PC-3 (cell line): Measurements from ENCODE around the gene GRPEL2. TPM values are rescaled to one million over a fixed set of nuclear protein-coding genes. Genes with fewer than 3 reads are reported as not detected.
A peak's percentile ranks its signal among the peaks of the same experiment; 100 is the strongest.

Source experiments
- ATAC-seq: fragments of 200-7000 bp; cut with Tn5 transposase; 2 replicates; pipeline ENCODE4 v1.9.1; 2020; ENCODE audit warnings: mild to moderate bottlenecking, moderate library complexity
- BruUV-seq: library from RNA; stranded (reverse); fragments of 400-500 nt; replicated peaks from 2 replicates; lab custom pipeline; 2021; lab: Mats Ljungman, UMichigan
- CTCF ChIA-PET: fragments of 300-600 bp; sonication (Branson Sonifier 250); formaldehyde crosslinking; loops from one replicate; lab custom pipeline; 2022; ENCODE audit warnings: antibody characterized with exemption; lab: Charles Lee
- POLR2A ChIA-PET: fragments of 300-600 bp; sonication (Branson Sonifier 250); formaldehyde crosslinking; loops from one replicate; lab custom pipeline; 2022; ENCODE audit warnings: antibody characterized with exemption; ENCODE audit not compliant: unreplicated experiment; lab: Charles Lee
- DNase-seq: peaks from one replicate; pipeline ENCODE4 v3.0.0-alpha.2; 2015
- H2AFZ ChIP-seq: fragments of 300-600 bp; sonication (generic); 2 replicates; pipeline ENCODE4 v1.6.0; 2016; ENCODE audit warnings: antibody characterized with exemption, low read length
- H3F3A ChIP-seq: fragments of 300-600 bp; sonication (generic); one replicate; pipeline ENCODE4 v1.6.0; 2017; ENCODE audit warnings: antibody characterized with exemption, low read length, control low read depth, mild to moderate bottlenecking; ENCODE audit not compliant: unreplicated experiment
- H3K27ac ChIP-seq: fragments of 300-600 bp; sonication (generic); 2 replicates; pipeline ENCODE4 v1.5.1; 2016; ENCODE audit warnings: mild to moderate bottlenecking, low read length
- H3K27me3 ChIP-seq: fragments of 300-600 bp; sonication (generic); 2 replicates; pipeline ENCODE4 v1.6.1; 2016; ENCODE audit warnings: low read length, mixed read lengths
- H3K36me3 ChIP-seq: fragments of 300-600 bp; sonication (generic); 2 replicates; pipeline ENCODE4 v1.6.1; 2016; ENCODE audit warnings: low read depth, mixed run types, low read length, mixed read lengths
- H3K4me1 ChIP-seq: fragments of 300-600 bp; sonication (generic); 2 replicates; pipeline ENCODE4 v1.5.1; 2016; ENCODE audit warnings: low read length; ENCODE audit not compliant: insufficient read depth
- H3K4me2 ChIP-seq: fragments of 300-600 bp; sonication (generic); 2 replicates; pipeline ENCODE4 v1.6.0; 2016; ENCODE audit warnings: low read length
- H3K4me3 ChIP-seq: fragments of 300-600 bp; sonication (generic); 2 replicates; pipeline ENCODE4 v1.5.1; 2016; ENCODE audit warnings: mild to moderate bottlenecking, low read length, mixed read lengths
- H3K79me2 ChIP-seq: fragments of 300-600 bp; sonication (generic); 2 replicates; pipeline ENCODE4 v1.6.1; 2017; ENCODE audit warnings: low read length, mixed read lengths
- H3K9ac ChIP-seq: fragments of 300-600 bp; sonication (generic); 2 replicates; pipeline ENCODE4 v1.6.0; 2016; ENCODE audit warnings: mild to moderate bottlenecking, low read length
- H3K9me2 ChIP-seq: fragments of 300-600 bp; sonication (generic); replicated peaks from 2 replicates; pipeline ENCODE4 v1.6.1; 2016; ENCODE audit warnings: mixed run types, low read length, mixed read lengths
- H3K9me3 ChIP-seq: fragments of 300-600 bp; sonication (generic); 2 replicates; pipeline ENCODE4 v1.6.1; 2016; ENCODE audit warnings: low read length, mixed read lengths
- H4K20me1 ChIP-seq: fragments of 300-600 bp; sonication (generic); 2 replicates; pipeline ENCODE4 v1.6.1; 2016; ENCODE audit warnings: low read length, mixed read lengths
- CTCF ChIP-seq: fragments of 300-600 bp; sonication (generic); conservative IDR thresholded peaks from 2 replicates; pipeline ENCODE4 v1.5.1; 2017; ENCODE audit warnings: antibody characterized with exemption, low read depth, mild to moderate bottlenecking, low read length
- EZH2 ChIP-seq: fragments of 300-600 bp; sonication (generic); IDR thresholded peaks from one replicate; pipeline ENCODE4 v1.6.1; 2017; ENCODE audit warnings: antibody characterized with exemption, mild to moderate bottlenecking, low read length; ENCODE audit not compliant: unreplicated experiment
- EZH2phosphoT487 ChIP-seq: fragments of 300-600 bp; sonication (generic); IDR thresholded peaks from 2 replicates; pipeline ENCODE4 v1.6.1; 2018; ENCODE audit warnings: mild to moderate bottlenecking, antibody characterized with exemption, low read length, borderline replicate concordance
- intact Hi-C: fragments of 100-400 bp; cut with micrococcal nuclease; formaldehyde crosslinking; loops from 2 replicates; pipeline ENCODE4 v1.9.0; 2023
- total RNA-seq: library from RNA; depleted of rRNA; stranded (reverse); fragments of >200 nt; gene quantifications from 2 replicates; pipeline ENCODE4 v1.2.3, GENCODE V29; 2014

GRPEL2 gene
- total RNA-seq, 1 experiment from 2014 or later = 43.8 TPM

GRCh38 chr5:149340920-149341319 is 4.4 kb upstream of the GRPEL2 start:
- no TSS peak for BruUV-seq
- no peaks in the 10 kb centered on the region for H4K20me1 ChIP-seq
- ATAC-seq (no peak), DNase-seq (no peak)
- no peak overlapping the region for H3K27ac ChIP-seq
- TF ChIP-seq CTCF (no peak), EZH2phosphoT487 (no peak), EZH2 (no peak)
- no peak overlapping the region for H3K4me3 ChIP-seq
- no peaks in the 10 kb centered on the region for H3K27me3 ChIP-seq
- H3F3A ChIP-seq = no peaks in the 10 kb centered on the region
- no peak overlapping the region for H2AFZ ChIP-seq
- H3K4me1 ChIP-seq = peaks cover 18% of the 10 kb centered on the region
- no peaks in the 10 kb centered on the region for H3K9me3 ChIP-seq
- ChIA-PET CTCF (no interaction called here), POLR2A (no interaction called here)
- H3K9ac ChIP-seq = no peak overlapping the region
- intact Hi-C loops = no loop called here
- no peaks in the 10 kb centered on the region for H3K36me3 ChIP-seq
- H3K9me2 ChIP-seq = no peaks in the 10 kb centered on the region
- H3K79me2 ChIP-seq = peaks cover 6% of the 10 kb centered on the region
- no peak overlapping the region for H3K4me2 ChIP-seq

- no peak overlapping the region for H2AFZ ChIP-seq
- no TSS peak for BruUV-seq
- CTCF ChIA-PET = no interaction called here
- H3K27ac ChIP-seq = no peak overlapping the region
- peaks cover 20% of the 10 kb centered on the region for H3K4me1 ChIP-seq
- H3K79me2 ChIP-seq = peaks cover 16% of the 10 kb centered on the region
- intact Hi-C loops = no loop called here
- no peaks in the 10 kb centered on the region for H3K27me3 ChIP-seq
- no peaks in the 10 kb centered on the region for H3K36me3 ChIP-seq
- no peak overlapping the region for H3K4me2 ChIP-seq
- no peak overlapping the region for H3K9ac ChIP-seq
- no peak for TF ChIP-seq EZH2
- no peak for TF ChIP-seq EZH2phosphoT487
- TF ChIP-seq CTCF = no peak
- no peak for ATAC-seq
- POLR2A ChIA-PET = no interaction called here
- H3F3A ChIP-seq = no peaks in the 10 kb centered on the region
- H3K4me3 ChIP-seq = no peak overlapping the region
- no peak for DNase-seq
- H3K9me3 ChIP-seq = no peaks in the 10 kb centered on the region
- no peaks in the 10 kb centered on the region for H4K20me1 ChIP-seq
- no peaks in the 10 kb centered on the region for H3K9me2 ChIP-seq
Observed at GRCh38 chr5:149341876-149342275, 3.4 kb upstream of the GRPEL2 start.

- intact Hi-C loops = no loop called here
- peak overlapping the region; percentile 92; the same call in 1 of the 2 replicates for H3K9ac ChIP-seq
Observed at GRCh38 chr5:149344151-149344550, 1.1 kb upstream of the GRPEL2 start.

More at GRCh38 chr5:149344151-149344550, 1.1 kb upstream of the GRPEL2 start:
- no peak for TF ChIP-seq CTCF
- POLR2A ChIA-PET = interaction anchor here (0.5 to 0.6 kb wide), 2 partner anchors 140 to 158 kb away, joined by 4 to 6 read pairs; no protein-coding TSS in a partner anchor
- Histone ChIP-seq H3K4me1 (peaks cover 22% of the 10 kb centered on the region), H3K27me3 (no peaks in the 10 kb centered on the region), H3K4me3 (peak overlapping the region; percentile 81), H2AFZ (no peak overlapping the region), H3K79me2 (peaks cover 37% of the 10 kb centered on the region), H3K27ac (no peak overlapping the region), H4K20me1 (peaks cover 13% of the 10 kb centered on the region), H3K9me2 (no peaks in the 10 kb centered on the region), H3K9me3 (no peaks in the 10 kb centered on the region), H3F3A (no peaks in the 10 kb centered on the region), H3K4me2 (peak overlapping the region; percentile 86), H3K36me3 (peaks cover 21% of the 10 kb centered on the region)
- ATAC-seq = no peak
- DNase-seq = no peak
- CTCF ChIA-PET = no interaction called here
- BruUV-seq = no TSS peak
